ENCODE results near the gene IQGAP3.
"Not testable (repeated sequence)": the region's sequence is repeated elsewhere in the genome, so short reads cannot be mapped to it uniquely, and the experiment has no call there.

Gene IQGAP3

GRCh38 chr1:156571919-156572662 lies at the start of gene IQGAP3:
TSS of gene IQGAP3 (minus strand) at chr1:156572565. CDS start at chr1:156572529, 36 bp downstream.
- peak; percentile 70 for DNase-seq

- DNase-seq, result no peak
Observed at GRCh38 chr1:156619582-156619955, 47.2 kb upstream of the IQGAP3 start.

GRCh38 chr1:156618853-156619581 lies 46.7 kb upstream of the IQGAP3 start, which contains the start of gene HAPLN2:
TSS of gene HAPLN2 (plus strand) at chr1:156619415. CDS start at chr1:156623491, 4,076 bp downstream.
- DNase-seq, result peak; percentile 24

GRCh38 chr1:156616463-156616862 lies 44.1 kb upstream of the IQGAP3 start:
- no peak for DNase-seq

- no peak for DNase-seq
Observed at GRCh38 chr1:156615946-156616345, 43.6 kb upstream of the IQGAP3 start.

GRCh38 chr1:156612666-156613065 lies 40.3 kb upstream of the IQGAP3 start:
- no peak for DNase-seq

- not testable (repeated sequence) for DNase-seq
Observed at GRCh38 chr1:156610072-156610471, 37.7 kb upstream of the IQGAP3 start.

- DNase-seq, result peak; percentile 61
Observed at GRCh38 chr1:156608981-156609380, 36.6 kb upstream of the IQGAP3 start.

- peak; percentile 58 for DNase-seq
Observed at GRCh38 chr1:156608036-156608674, 35.8 kb upstream of the IQGAP3 start.

- not testable (repeated sequence) for DNase-seq
Observed at GRCh38 chr1:156607344-156607743, 35.0 kb upstream of the IQGAP3 start.

- no peak for DNase-seq
Observed at GRCh38 chr1:156602557-156602993, 30.2 kb upstream of the IQGAP3 start.

- no peak for DNase-seq
Observed at GRCh38 chr1:156601892-156602291, 29.5 kb upstream of the IQGAP3 start.

- peak; percentile 62 for DNase-seq
Observed at GRCh38 chr1:156601122-156601830, 28.9 kb upstream of the IQGAP3 start, which contains the start of gene GPATCH4. TSS of gene GPATCH4 (minus strand) at chr1:156601479.

GRCh38 chr1:156600733-156601121 lies 28.4 kb upstream of the IQGAP3 start:
- DNase-seq, result no peak

- DNase-seq, result no peak
Observed at GRCh38 chr1:156599811-156600210, 27.4 kb upstream of the IQGAP3 start.

- no peak for DNase-seq
Observed at GRCh38 chr1:156598731-156599432, 26.5 kb upstream of the IQGAP3 start.

- DNase-seq, result no peak
Observed at GRCh38 chr1:156598125-156598524, 25.8 kb upstream of the IQGAP3 start.

- DNase-seq, result no peak
Observed at GRCh38 chr1:156596426-156596825, 24.1 kb upstream of the IQGAP3 start.

- DNase-seq, result no peak
Observed at GRCh38 chr1:156595016-156595415, 22.7 kb upstream of the IQGAP3 start.

GRCh38 chr1:156594190-156594589 lies 21.8 kb upstream of the IQGAP3 start:
- no peak for DNase-seq

GRCh38 chr1:156593661-156593989 lies 21.3 kb upstream of the IQGAP3 start:
- DNase-seq, result no peak

- no peak for DNase-seq
Observed at GRCh38 chr1:156592910-156593660, 20.7 kb upstream of the IQGAP3 start.

All from activated CD4-positive, alpha-beta T cell treated with anti-CD3 and anti-CD28 coated beads, Interleukin-2, amount 50 U/mL, for 1 hour (primary cell).